Cerebellar cortex (tissue), 1 donor: ENCODE measurements around the gene COL8A1.

Source experiments
- DNase-seq: peaks from one replicate; pipeline ENCODE4 v3.0.0-alpha.2; 2015; ENCODE audit warnings: low spot score

Gene COL8A1

DNA sequence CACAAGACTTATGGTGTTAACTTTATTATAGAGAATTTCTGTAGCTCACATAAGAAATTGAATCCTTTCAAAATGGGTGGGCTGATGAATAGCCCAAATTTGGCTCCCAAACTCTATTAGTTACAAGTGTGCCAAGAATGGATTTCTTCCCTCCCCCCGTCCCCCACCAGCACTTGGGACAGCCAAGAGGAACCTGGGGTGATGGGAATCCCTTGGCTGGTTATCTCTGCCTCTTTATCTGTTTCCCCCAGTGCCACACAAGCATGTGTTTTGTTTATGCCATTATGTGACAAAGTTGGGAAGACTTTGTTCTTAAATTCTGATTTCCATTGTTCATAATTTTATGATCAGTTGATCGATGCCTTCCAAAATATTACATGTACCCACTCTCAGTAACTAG, 207.6 kb downstream of the COL8A1 start:
- DNase-seq = no peak

DNA sequence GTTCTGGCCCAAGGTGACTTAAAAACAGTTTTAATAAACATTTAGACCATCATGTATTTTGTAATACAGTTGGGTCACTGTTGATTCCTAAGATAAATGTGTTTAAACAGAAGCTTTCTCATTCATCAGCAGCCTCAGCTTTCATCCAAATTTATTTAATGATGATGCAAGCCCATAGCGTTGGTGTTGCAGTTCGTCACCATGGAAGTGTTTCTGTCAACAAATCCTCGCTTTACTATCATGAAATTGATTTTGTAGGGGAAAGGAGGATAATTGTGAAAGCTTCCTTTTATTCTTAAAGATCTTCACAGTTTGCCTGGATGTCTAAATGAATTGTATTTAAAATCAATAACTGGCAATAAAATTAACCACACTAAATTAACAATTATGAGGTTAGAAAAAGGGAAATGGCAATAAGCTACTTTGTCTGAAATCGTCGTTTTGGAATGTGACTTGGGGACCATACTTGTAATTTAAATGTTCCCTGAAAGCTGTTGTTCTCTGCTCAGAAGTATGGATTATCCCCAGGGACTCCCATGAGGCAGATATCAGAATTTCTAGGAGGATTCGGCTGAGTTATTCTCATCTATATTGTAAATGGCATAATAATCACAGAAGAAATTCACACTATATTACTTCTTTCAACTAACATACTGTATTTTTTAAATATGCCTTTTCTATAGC, 208.2 kb downstream of the COL8A1 start:
- DNase-seq = no peak

DNA sequence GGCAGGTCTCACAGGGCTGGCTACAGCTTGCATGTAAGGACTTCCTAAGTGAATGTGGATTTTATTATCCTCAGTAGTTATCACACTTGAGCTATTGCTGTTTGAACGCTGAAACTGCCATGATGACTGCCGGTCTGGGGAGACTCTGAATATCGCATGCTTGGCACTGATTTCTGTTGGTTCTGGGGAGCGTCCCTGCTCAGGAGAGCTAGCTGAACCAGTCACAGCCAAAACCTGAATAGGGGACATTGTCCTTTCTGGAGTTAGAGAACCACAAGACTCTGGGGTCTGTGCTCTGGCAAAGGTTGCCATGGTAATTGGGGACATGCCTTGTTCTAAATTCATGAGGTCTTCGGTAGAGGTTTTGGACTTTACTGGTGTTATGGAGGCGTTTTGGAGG, 210.0 kb downstream of the COL8A1 start:
- DNase-seq = no peak
